ENCODE data around the gene DLG2.

DLG2 gene

DNA sequence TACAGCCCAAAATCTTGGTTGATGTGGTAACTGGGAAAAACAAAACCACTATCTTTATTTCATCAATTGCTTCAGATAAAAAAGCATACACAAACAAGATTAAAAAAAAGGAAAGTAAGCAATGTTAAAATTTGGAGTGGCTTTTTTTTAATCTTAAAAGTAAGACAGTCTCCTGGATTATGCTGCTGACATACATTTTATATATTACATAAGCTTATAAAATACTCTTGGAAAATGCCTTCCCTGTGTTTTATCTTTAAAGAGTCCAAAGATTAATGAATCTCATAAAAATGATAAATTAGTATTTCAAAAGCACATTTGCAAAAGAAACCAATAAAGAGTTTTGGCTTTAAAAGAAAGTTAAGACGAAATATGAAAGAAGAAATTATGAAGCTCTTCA lies 132.7 kb downstream of the DLG2 start:
- no peak for DNase-seq (ENCODE audit: low read depth in 1 of 2, low spot score in 1 of 2)
- H3K4me3 ChIP-seq (replicated peaks; ENCODE audit: insufficient read depth, low read length): no peak overlapping the region
- no peaks in the 10 kb centered on the region for H3K27me3 ChIP-seq (ENCODE audit: insufficient read depth, poor library complexity, severe bottlenecking)
- H3K27ac ChIP-seq (replicated peaks): no peak overlapping the region
- TF ChIP-seq, protein P1, sequence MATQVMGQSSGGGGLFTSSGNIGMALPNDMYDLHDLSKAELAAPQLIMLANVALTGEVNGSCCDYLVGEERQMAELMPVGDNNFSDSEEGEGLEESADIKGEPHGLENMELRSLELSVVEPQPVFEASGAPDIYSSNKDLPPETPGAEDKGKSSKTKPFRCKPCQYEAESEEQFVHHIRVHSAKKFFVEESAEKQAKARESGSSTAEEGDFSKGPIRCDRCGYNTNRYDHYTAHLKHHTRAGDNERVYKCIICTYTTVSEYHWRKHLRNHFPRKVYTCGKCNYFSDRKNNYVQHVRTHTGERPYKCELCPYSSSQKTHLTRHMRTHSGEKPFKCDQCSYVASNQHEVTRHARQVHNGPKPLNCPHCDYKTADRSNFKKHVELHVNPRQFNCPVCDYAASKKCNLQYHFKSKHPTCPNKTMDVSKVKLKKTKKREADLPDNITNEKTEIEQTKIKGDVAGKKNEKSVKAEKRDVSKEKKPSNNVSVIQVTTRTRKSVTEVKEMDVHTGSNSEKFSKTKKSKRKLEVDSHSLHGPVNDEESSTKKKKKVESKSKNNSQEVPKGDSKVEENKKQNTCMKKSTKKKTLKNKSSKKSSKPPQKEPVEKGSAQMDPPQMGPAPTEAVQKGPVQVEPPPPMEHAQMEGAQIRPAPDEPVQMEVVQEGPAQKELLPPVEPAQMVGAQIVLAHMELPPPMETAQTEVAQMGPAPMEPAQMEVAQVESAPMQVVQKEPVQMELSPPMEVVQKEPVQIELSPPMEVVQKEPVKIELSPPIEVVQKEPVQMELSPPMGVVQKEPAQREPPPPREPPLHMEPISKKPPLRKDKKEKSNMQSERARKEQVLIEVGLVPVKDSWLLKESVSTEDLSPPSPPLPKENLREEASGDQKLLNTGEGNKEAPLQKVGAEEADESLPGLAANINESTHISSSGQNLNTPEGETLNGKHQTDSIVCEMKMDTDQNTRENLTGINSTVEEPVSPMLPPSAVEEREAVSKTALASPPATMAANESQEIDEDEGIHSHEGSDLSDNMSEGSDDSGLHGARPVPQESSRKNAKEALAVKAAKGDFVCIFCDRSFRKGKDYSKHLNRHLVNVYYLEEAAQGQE (IDR thresholded peaks at IDR 0.05; ENCODE audit: insufficient replicate concordance, low read depth): no peak
- TF ChIP-seq POLR2AphosphoS5 (IDR thresholded peaks at IDR 0.05; ENCODE audit: low read depth) (no peak), SPI1 (IDR thresholded peaks at IDR 0.05; ENCODE audit: borderline replicate concordance, low read depth) (no peak), GABPA (IDR thresholded peaks at IDR 0.05; ENCODE audit: low read depth) (no peak)
- TF ChIP-seq, protein P2, sequence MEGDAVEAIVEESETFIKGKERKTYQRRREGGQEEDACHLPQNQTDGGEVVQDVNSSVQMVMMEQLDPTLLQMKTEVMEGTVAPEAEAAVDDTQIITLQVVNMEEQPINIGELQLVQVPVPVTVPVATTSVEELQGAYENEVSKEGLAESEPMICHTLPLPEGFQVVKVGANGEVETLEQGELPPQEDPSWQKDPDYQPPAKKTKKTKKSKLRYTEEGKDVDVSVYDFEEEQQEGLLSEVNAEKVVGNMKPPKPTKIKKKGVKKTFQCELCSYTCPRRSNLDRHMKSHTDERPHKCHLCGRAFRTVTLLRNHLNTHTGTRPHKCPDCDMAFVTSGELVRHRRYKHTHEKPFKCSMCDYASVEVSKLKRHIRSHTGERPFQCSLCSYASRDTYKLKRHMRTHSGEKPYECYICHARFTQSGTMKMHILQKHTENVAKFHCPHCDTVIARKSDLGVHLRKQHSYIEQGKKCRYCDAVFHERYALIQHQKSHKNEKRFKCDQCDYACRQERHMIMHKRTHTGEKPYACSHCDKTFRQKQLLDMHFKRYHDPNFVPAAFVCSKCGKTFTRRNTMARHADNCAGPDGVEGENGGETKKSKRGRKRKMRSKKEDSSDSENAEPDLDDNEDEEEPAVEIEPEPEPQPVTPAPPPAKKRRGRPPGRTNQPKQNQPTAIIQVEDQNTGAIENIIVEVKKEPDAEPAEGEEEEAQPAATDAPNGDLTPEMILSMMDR (IDR thresholded peaks at IDR 0.05; ENCODE audit: insufficient read depth, low read length): no peak

DNA sequence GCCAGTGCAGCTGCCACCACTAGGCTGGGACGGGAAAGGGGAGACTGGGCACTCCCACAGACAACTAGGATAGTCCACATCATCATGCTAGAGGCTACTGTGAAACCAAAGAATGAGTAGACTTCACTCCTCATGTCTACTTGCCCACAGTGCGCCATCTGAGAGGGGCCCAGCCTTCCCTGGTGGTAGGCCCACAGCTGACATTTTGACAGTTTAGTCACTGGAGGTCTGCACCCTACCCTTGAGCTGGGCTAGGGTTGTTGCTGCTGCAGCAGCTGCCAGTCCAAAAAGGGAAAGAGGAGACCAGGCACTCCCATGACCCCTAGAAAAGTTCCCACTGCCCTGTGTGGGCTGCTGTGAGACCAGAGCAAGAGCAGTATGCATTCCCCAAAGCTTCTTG lies 141.2 kb downstream of the DLG2 start:
- H3K4me3 ChIP-seq (replicated peaks; ENCODE audit: insufficient read depth, low read length): no peak overlapping the region
- TF ChIP-seq, protein P1 (IDR thresholded peaks at IDR 0.05; ENCODE audit: insufficient replicate concordance, low read depth): no peak
- H3K27me3 ChIP-seq (ENCODE audit: insufficient read depth, poor library complexity, severe bottlenecking): no peaks in the 10 kb centered on the region
- DNase-seq (ENCODE audit: low read depth in 1 of 2, low spot score in 1 of 2): no peak
- no peak overlapping the region for H3K27ac ChIP-seq (replicated peaks)

DNA sequence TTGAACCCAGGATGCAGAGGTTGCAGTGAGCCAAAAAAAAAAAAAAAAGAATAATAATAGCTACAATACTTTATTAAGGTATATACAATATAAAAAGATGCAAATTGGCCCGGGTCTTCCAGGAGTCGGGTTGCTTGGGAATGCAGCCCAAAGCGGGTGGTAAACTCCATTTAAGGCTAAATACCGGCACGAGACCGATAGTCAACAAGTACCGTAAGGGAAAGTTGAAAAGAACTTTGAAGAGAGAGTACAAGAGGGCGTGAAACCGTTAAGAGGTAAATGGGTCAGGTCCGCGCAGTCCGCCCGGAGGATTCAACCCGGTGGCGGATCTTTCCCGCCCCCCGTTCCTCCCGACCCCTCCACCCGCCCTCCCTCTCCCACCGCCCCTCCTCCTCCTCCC lies 143.3 kb downstream of the DLG2 start:
- DNase-seq (ENCODE audit: low read depth in 1 of 2, low spot score in 1 of 2): no peak
- TF ChIP-seq GABPA (IDR thresholded peaks at IDR 0.05; ENCODE audit: low read depth): no peak
- TF ChIP-seq, protein P1 (IDR thresholded peaks at IDR 0.05; ENCODE audit: insufficient replicate concordance, low read depth): no peak
- TF ChIP-seq POLR2AphosphoS5 (IDR thresholded peaks at IDR 0.05; ENCODE audit: low read depth): no peak
- no peak for TF ChIP-seq SPI1 (IDR thresholded peaks at IDR 0.05; ENCODE audit: borderline replicate concordance, low read depth)
- Histone ChIP-seq H3K27me3 (ENCODE audit: insufficient read depth, poor library complexity, severe bottlenecking) (no peaks in the 10 kb centered on the region), H3K4me3 (replicated peaks; ENCODE audit: insufficient read depth, low read length) (no peak overlapping the region), H3K27ac (replicated peaks) (no peak overlapping the region)

DNA sequence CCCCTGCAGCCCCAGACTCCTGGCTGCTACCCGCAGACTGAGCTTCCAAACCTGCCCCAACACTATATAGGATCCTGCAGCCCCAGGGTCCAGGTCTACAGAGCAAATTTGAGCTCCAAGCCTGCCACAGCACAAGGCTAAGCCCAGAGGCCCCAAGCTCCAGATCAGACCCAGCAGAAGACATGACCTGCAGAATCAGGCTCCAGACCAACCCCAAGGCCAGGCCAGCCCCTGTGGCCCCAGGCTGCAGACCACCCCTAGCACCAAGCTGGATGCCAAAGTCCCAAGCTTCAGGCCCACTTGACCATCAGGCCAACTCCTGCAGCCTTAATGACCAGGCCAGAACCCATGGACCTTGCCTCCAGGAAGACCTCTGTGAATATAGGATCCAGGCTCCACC lies 145.3 kb downstream of the DLG2 start:
- H3K27me3 ChIP-seq (ENCODE audit: insufficient read depth, poor library complexity, severe bottlenecking): no peaks in the 10 kb centered on the region
- no peak for DNase-seq (ENCODE audit: low read depth in 1 of 2, low spot score in 1 of 2)
- TF ChIP-seq, protein P1 (IDR thresholded peaks at IDR 0.05; ENCODE audit: insufficient replicate concordance, low read depth): no peak
- TF ChIP-seq, protein P2 (IDR thresholded peaks at IDR 0.05; ENCODE audit: insufficient read depth, low read length): no peak
- TF ChIP-seq POLR2AphosphoS5 (IDR thresholded peaks at IDR 0.05; ENCODE audit: low read depth) (no peak), SPI1 (IDR thresholded peaks at IDR 0.05; ENCODE audit: borderline replicate concordance, low read depth) (no peak), GABPA (IDR thresholded peaks at IDR 0.05; ENCODE audit: low read depth) (no peak)
- no peak overlapping the region for H3K27ac ChIP-seq (replicated peaks)
- H3K4me3 ChIP-seq (replicated peaks; ENCODE audit: insufficient read depth, low read length): no peak overlapping the region
